ENCODE results near the gene ODAD3. TPM values are rescaled to one million over a fixed set of nuclear protein-coding genes. Genes with fewer than 3 reads are reported as not detected.
A peak's percentile ranks its signal among the peaks of the same experiment; 100 is the strongest.

Gene ODAD3
- total and polyA plus RNA-seq, 2 of the 13 experiments (the other 11 are each of a cell fraction or from before 2014, with no cell fraction given), result 0.04 to 0.08 TPM

GRCh38 chr19:11482384-11483050, 47.6 kb upstream of the ODAD3 start (continued):
- TF ChIP-seq GPBP1L1 (CRISPR knock-in tag; IDR thresholded peaks at IDR 0.05) (no peak), CREM (IDR thresholded peaks at IDR 0.05) (no peak), CREM (CRISPR knock-in tag; IDR thresholded peaks at IDR 0.05) (no peak), GABPA (IDR thresholded peaks at IDR 0.05; ENCODE audit: low read depth, low read length) (no peak), GABPA (CRISPR knock-in tag; IDR thresholded peaks at IDR 0.05; ENCODE audit: low read depth) (no peak), HMG20B (CRISPR knock-in tag; conservative IDR thresholded peaks at IDR 0.05) (no peak), EED (CRISPR knock-in tag; IDR thresholded peaks at IDR 0.05) (no peak), HES4 (CRISPR knock-in tag; IDR thresholded peaks at IDR 0.05; ENCODE audit: borderline replicate concordance) (no peak), ZNF776 (CRISPR knock-in tag; IDR thresholded peaks at IDR 0.05) (0 out of 2 replicates have a peak, but pooled peaks have one; percentile 37), NR1H2 (CRISPR knock-in tag; IDR thresholded peaks at IDR 0.05; ENCODE audit: borderline replicate concordance, low read depth) (peak; percentile 92), ZNF20 (CRISPR knock-in tag; IDR thresholded peaks at IDR 0.05) (0 out of 2 replicates have a peak, but pooled peaks have one; percentile 67), BRF2 (CRISPR knock-in tag; IDR thresholded peaks at IDR 0.05) (peak; percentile 93), PAXIP1 (CRISPR knock-in tag; conservative IDR thresholded peaks at IDR 0.05) (peak; percentile 17; the same call in 1 of the 2 replicates), ZNF276 (CRISPR knock-in tag; IDR thresholded peaks at IDR 0.05; ENCODE audit: low read depth) (no peak), THAP8 (CRISPR knock-in tag; IDR thresholded peaks at IDR 0.05; ENCODE audit: borderline replicate concordance) (no peak), ZNF530 (CRISPR knock-in tag; IDR thresholded peaks at IDR 0.05; ENCODE audit: low read depth) (no peak), ZFAT (CRISPR knock-in tag; conservative IDR thresholded peaks at IDR 0.05) (0 out of 2 replicates have a peak, but pooled peaks have one; percentile 30), SMC3 (IDR thresholded peaks at IDR 0.05; ENCODE audit: low read length) (no peak; the same call in 1 of the 2 replicates), FOXM1 (CRISPR knock-in tag; IDR thresholded peaks at IDR 0.05) (no peak), ZFYVE20 (CRISPR knock-in tag; IDR thresholded peaks at IDR 0.05; ENCODE audit: borderline replicate concordance, low read depth) (no peak), MXI1 (IDR thresholded peaks at IDR 0.05; ENCODE audit: borderline replicate concordance, low read depth, low read length) (peak; percentile 49; the same call in 1 of the 3 replicates), MAFK (conservative IDR thresholded peaks at IDR 0.05 in 1 of 2, IDR thresholded peaks at IDR 0.05 in 1 of 2; ENCODE audit: low read length in 2 of 2) (no peak)
